Left cardiac atrium (tissue), 4 donors: ENCODE results near the gene HS6ST1. TPM values are rescaled to one million over a fixed set of nuclear protein-coding genes. Genes with fewer than 3 reads are reported as not detected.

ENCODE experiments used
- ATAC-seq, 2 donors: fragments of 200-7000 bp; cut with Tn5 transposase; one replicate each; pipeline ENCODE4 v1.9.1; 2020; ENCODE audit warnings: mild to moderate bottlenecking in 2 of 2, moderate library complexity in 2 of 2
- DNase-seq: peaks from one replicate; pipeline ENCODE4 v3.0.0-alpha.2; 2020
- intact Hi-C, 2 donors: fragments of 100-400 bp; cut with DNase I; formaldehyde crosslinking; loops; one replicate each; pipeline versions ENCODE4 v1.14.1 to v1.15.1; 2022 to 2023
- total RNA-seq, 2 donors: library from RNA; stranded (reverse); fragmentation: NEBNext Ultra II Directional; extraction: Animal tissue kit (Norgen Biotek cat#: 25700); gene quantifications; one replicate each; pipeline ENCODE4 v1.2.1, GENCODE V29; 2021
- donor health status: DM: no; HTN: yes; CAD: no.
- donor health status: DM: no; HTN: yes; CAD: no; lungs with severe emphysema.
- donor health status: DM: yes; HTN: yes; CAD: no.
- donor health status: Dilated cardiomyopathy.

HS6ST1 gene
- total RNA-seq, 2 donors from 2014 or later: 14.3 to 19.3 TPM

- intact Hi-C loops: loop anchor here in 1 of 2 donors (10.0 kb wide), 2 partner anchors 121 to 1571 kb away; no protein-coding TSS in a partner anchor
- DNase-seq: no peak
- no peak for ATAC-seq
Measured at GRCh38 chr2:128354161-128354560, 35.5 kb upstream of the HS6ST1 start.

DNA sequence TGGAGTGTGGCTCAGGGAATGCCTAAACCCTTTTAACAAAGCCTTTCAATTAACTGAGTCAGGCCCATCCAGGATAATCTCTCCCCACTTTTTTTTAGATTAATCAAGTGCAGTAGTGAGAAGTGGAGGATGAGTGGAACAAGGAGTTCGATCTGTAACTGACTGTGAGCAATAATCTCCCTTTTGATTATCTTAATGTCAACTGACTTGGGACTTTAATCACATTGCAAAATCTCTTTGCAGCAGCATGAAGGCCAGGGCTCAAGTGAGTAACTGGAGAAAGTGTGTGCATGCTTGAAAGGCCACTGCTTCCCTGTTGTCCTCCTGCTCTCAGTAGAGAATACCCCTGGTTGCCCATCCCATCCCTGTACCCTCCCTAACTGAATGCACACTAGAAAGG, 32.1 kb upstream of the HS6ST1 start:
- intact Hi-C loops: loop anchor here in 1 of 2 donors (10.0 kb wide), 2 partner anchors 124 to 1574 kb away; no protein-coding TSS in a partner anchor

GRCh38 chr2:128348701-128349100, 30.0 kb upstream of the HS6ST1 start:
- intact Hi-C loops: no loop called here
- DNase-seq (no peak), ATAC-seq (no peak)

More for the DNA sequence above, 32.1 kb upstream of the HS6ST1 start:
- DNase-seq (no peak), ATAC-seq (no peak)

GRCh38 chr2:128347701-128348539, 29.3 kb upstream of the HS6ST1 start:
- intact Hi-C loops: no loop called here
- DNase-seq (peak; percentile 80), ATAC-seq (peak; percentile 96 to 97)

- intact Hi-C loops: no loop called here
- ATAC-seq (no peak), DNase-seq (no peak)
Measured at GRCh38 chr2:128347171-128347558, 28.5 kb upstream of the HS6ST1 start.

DNA sequence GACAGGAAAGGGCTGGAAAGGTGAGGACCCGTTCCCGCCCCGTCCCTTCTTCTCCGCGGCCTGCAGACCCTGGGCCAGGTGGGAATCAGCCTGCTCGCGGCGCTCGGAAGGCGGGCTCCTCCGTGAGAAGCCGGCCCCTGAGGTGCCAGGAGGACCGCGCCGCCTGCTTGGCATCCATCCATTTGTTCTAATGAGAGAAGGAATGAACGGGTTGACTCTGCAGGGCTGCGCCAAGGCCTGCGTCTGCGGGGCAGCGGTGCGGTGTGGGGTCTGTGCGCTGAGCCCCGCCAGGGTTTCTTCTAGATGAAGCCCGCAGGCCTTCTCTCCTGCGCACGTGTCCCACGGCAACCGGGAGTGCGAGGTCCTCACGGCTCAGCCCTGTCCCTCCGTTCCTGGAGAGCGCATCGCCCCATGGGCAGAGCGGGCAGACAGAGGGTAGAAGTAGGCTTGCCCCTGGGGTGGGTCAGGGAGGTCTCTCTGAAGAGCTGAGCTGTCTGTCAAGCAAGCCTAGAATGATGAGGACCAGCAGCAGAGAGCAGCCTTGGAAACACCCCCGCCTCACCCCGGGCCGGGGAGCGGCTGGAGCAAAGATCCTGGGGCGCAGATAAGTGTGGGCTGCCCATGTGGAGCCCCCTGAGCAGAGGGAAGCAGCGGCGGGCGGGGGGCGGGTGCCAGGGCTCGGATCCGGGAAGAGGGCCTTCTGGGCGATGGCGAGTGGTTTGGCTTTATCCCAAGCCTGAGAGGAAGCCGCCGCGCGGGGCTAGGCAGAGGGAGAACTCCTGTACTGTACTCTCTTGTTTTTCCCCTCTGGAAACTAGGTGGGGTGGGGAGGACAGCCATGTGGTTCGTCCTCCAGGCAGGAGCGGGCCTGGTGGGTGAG, 27.9 kb upstream of the HS6ST1 start:
- ATAC-seq (no peak), DNase-seq (no peak)
- intact Hi-C loops: no loop called here

DNA sequence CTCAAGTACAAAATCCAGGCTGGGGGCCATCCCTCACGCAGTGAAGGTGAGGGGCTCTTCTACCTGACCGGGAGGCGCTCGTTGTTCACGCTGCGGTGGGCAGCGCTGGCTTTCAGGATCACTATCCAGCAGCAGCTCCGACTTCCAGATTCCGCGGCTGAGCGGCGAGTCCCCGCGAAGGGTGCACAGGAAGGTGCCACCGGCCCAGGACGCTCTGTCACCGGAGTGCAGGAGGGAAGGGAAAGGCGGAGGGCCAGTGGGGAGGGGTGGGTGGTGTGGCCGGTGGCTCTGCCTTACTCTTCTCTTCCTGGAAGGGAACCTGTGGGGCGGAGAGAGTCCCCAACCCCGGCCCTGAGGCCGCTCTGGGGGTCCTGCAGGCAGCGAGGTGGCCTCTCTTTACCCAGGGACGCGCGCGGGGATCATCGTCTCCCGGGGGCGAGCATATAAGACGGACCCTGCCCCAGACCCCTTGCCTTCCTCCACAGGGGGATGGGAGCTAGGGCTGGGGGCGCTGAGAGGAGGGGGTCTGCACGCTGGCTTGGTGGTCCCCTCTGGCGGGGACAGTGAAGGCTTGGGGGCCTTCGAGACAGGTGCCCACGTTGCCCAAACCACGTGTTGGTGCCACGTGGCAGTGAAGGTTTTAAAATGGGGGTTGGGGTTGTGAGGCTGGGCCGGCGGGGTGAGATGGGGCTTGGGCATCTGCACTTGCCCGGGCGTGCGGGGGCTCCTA, 26.9 kb upstream of the HS6ST1 start:
- ATAC-seq (no peak), DNase-seq (no peak)
- intact Hi-C loops: no loop called here

GRCh38 chr2:128344101-128344500, 25.4 kb upstream of the HS6ST1 start:
- no peak for DNase-seq
- no peak for ATAC-seq
- intact Hi-C loops: no loop called here

- DNase-seq (no peak), ATAC-seq (no peak)
- intact Hi-C loops: no loop called here
Measured at GRCh38 chr2:128343459-128343858, 24.8 kb upstream of the HS6ST1 start.

GRCh38 chr2:128342550-128342949, 23.9 kb upstream of the HS6ST1 start:
- ATAC-seq (no peak), DNase-seq (no peak)
- intact Hi-C loops: no loop called here

GRCh38 chr2:128341621-128342020, 23.0 kb upstream of the HS6ST1 start:
- intact Hi-C loops: no loop called here
- ATAC-seq (no peak), DNase-seq (no peak)

DNA sequence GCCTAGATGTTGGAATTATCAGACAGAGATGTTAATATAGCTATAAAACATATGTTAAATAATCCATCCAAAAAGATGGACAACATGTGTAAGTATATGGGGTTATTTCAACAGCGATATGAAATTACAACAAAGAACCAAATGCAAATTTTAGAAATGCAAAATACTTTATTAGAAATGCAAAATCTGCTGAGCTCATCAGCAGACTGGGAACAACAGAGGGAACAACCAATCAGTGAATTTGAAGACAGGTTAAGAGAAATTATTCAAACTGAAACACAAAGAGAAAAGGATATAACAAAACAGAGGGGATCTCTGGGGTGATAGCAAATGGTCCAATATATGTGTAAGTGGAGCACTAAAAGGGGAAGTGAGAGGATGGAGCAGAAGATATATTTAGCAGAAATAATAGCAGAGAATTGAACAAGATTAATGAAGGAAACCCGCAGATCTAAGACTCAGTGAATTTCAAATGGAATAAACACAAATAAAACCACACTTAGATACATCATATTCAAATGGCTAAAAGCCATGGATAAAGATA, 13.5 kb upstream of the HS6ST1 start:
- ATAC-seq (no peak), DNase-seq (no peak)
- intact Hi-C loops: no loop called here

DNA sequence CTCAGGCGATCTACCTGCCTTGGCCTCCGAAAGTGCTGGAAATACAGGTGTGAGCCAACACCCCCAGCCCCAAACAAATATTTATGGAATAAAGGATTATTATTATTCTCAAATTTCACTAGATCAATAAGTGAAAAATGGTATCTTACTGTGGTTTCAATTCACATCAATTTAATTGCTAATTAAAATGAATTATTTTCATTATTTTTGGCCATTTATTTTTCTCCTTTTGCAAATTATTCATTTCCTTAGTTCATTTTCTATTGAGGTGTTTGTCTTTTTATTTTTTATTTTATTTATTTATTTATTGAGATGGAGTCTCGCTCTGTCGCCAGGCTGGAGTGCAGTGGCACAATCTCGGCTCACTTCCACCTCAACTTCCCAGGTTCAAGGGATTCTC, 11.9 kb upstream of the HS6ST1 start:
- no peak for DNase-seq
- ATAC-seq: no peak
- intact Hi-C loops: no loop called here

- no peak for DNase-seq
- ATAC-seq: no peak
- intact Hi-C loops: loop anchor here in 1 of 2 donors (10.0 kb wide), 1 partner anchor 205 kb away; no protein-coding TSS in a partner anchor
Measured at GRCh38 chr2:128329607-128330006, 10.9 kb upstream of the HS6ST1 start.

DNA sequence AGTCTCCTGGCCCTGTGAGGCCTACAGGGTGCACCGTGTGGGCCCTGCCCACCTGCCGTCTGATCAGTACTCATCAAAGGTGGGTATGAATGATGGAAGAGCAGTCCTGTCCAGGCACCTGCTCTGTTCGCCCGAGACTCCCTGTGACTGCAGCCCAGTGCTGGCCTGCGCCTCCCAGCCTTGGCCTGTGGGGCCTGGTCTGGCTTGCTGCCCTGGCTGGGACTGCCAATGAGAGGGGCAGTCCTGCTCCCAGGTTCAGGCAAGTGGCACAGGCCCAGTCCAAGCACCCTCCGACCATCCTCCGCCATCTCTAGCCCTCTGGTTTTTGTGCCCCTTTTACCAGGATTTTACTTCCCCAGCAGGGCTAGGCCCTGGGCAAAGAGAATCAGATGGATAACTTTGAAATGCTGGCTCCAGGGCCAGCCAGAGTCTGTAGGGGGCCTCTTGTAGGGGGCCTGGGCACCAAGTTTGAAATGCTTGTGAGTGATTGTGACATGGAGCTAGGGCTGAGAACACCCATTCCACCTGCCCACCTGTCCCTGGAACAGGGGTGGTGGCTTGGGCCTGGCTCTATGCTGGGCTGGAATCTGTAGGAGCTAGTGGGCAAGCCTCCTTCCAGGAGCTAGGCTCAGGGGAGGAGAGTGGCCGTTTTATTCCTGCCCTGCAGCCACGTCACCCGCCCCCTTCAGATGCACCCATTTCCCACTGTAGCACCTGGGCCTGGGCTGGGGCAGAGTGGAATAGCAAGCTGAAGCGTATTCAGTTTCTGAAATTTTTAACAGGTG, 8.7 kb upstream of the HS6ST1 start:
- DNase-seq (no peak), ATAC-seq (no peak)
- intact Hi-C loops: loop anchor here in 1 of 2 donors (10.0 kb wide), 1 partner anchor 207 kb away; no protein-coding TSS in a partner anchor

GRCh38 chr2:128326346-128326745, 7.7 kb upstream of the HS6ST1 start:
- ATAC-seq (no peak), DNase-seq (no peak)
- intact Hi-C loops: loop anchor here in 1 of 2 donors (10.0 kb wide), 1 partner anchor 208 kb away; no protein-coding TSS in a partner anchor

DNA sequence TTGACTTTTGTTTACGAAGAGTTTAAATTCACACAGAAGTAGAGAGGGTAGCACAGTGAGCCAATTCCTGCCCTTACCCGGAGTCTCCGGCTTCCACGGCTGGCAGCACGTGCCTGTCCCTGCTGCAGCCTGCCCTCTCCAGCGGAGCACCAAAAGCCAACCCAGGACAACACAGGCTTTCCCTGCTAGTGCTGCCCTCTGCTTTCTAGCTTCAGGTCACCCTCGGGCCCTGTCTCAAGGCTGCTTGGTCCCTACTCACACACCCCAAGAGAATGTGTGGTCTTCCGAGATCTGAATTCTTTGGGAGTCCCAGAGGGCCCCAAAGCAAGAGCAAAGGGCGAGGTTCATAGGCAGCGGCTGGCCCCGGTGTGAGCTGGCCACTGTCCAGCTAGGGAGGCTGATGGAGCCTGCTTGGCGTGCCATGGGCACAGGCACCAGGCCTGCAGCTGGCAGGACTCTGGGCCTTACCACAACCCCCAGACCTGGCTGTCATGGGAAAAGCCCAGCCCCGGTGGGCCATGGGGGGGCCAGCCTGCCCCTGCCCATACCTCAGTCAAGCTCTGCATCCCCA, 7.0 kb upstream of the HS6ST1 start:
- DNase-seq (peak; percentile 27), ATAC-seq (peak; percentile 11 to 41)
- intact Hi-C loops: loop anchor here in 1 of 2 donors (10.0 kb wide), 1 partner anchor 209 kb away; no protein-coding TSS in a partner anchor
